GM12892 (cell line): ENCODE results near the gene RIN1.

Experiments used
- POLR2A ChIP-seq: IDR thresholded peaks from 2 replicates; pipeline ENCODE4 v1.6.1; 2011; ENCODE audit warnings: low read depth, low read length, control low read depth
- POLR2AphosphoS5 ChIP-seq: IDR thresholded peaks from 2 replicates; pipeline ENCODE4 v1.6.1; 2011; ENCODE audit warnings: low read depth, low read length, control low read depth
- TAF1 ChIP-seq: IDR thresholded peaks from 2 replicates; pipeline ENCODE4 v1.6.1; 2011; ENCODE audit warnings: low read depth, mild to moderate bottlenecking, control low read depth, low read length, borderline replicate concordance

- no peak for TF ChIP-seq POLR2A
- TF ChIP-seq TAF1: no peak
- TF ChIP-seq POLR2AphosphoS5: no peak
Observed at GRCh38 chr11:66324664-66325063, 11.6 kb downstream of the RIN1 start.
